Measurements from ENCODE around the gene ARSA.

- TF ChIP-seq POLR2A (IDR thresholded peaks at IDR 0.05; ENCODE audit: extremely low read depth, insufficient read length) (no peak), CTCF (IDR thresholded peaks at IDR 0.05; ENCODE audit: low read depth, low read length) (peak; percentile 6)
Measured at GRCh38 chr22:50625568-50626313, 2.2 kb downstream of the ARSA start.
